Suprapubic skin (tissue), 4 donors: ENCODE results near the gene DHCR7.

Experiments used
- EP300 ChIP-seq: sonication (generic); formaldehyde crosslinking; IDR thresholded peaks from one replicate; pipeline ENCODE4 v1.6.1; 2017; ENCODE audit warnings: antibody characterized with exemption
- POLR2A ChIP-seq, 2 donors: fragments of 450-650 bp; IDR thresholded peaks; one replicate each; pipeline ENCODE4 v1.6.1; 2017; ENCODE audit warnings: antibody characterized with exemption in 2 of 2, mild to moderate bottlenecking in 2 of 2, moderate library complexity in 2 of 2
- POLR2AphosphoS5 ChIP-seq, 3 donors: sonication (generic); formaldehyde crosslinking; IDR thresholded peaks; one replicate each; pipeline ENCODE4 v1.6.1; 2017; ENCODE audit warnings: antibody characterized with exemption in 3 of 3
- TF ChIP-seq, protein P1 (sequence below), 2 donors: fragments of 200-600 bp in 1 of 2; fragments of 450-650 bp in 1 of 2; sonication (generic) in 1 of 2; IDR thresholded peaks; one replicate each; pipeline ENCODE4 v1.5.1; 2016 to 2019; ENCODE audit warnings: antibody characterized with exemption in 2 of 2, mild to moderate bottlenecking in 1 of 2, moderate library complexity in 1 of 2

DNA sequence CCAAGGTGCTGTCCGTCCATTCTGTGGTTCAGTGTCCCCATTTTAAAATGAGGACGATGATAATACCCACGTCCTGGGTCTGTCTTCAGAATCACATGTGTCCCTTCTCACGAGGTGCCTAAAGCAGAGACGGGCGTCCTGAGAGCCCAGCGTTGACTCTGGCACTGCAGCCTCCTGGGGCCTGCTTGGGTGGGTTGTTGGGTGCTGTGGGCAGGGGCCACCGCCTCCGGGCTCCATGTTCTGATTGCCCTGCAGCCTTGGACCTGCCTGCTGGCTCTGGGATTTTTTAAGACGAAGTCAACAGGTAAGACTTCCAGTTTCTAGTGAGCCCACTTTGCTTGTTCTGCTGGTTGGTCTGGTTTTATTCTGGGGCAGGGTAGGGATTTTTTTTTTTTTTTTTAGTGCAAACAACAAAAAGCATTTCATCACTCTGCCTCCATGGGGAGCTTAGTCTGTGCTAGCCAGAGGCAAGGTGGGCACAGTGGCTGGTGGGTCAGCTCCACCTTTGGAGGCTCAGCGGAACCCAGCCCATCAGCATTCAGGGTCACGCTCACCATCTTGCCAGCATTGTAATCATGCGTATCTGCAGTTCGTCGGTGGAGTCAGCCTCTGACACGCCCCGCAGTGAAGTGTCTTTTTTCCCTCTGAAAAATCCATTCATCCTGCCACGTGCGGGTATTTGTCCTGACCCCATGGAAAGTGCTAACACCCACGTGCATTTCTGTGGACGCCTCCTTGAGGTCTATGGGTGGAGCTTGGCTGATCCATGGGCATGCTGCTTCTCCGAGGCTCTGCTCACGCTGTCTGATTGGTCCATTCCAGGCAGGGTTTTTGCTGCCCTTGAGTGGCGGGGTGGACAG is 33.1 kb upstream of the DHCR7 start:
- TF ChIP-seq, protein P1, sequence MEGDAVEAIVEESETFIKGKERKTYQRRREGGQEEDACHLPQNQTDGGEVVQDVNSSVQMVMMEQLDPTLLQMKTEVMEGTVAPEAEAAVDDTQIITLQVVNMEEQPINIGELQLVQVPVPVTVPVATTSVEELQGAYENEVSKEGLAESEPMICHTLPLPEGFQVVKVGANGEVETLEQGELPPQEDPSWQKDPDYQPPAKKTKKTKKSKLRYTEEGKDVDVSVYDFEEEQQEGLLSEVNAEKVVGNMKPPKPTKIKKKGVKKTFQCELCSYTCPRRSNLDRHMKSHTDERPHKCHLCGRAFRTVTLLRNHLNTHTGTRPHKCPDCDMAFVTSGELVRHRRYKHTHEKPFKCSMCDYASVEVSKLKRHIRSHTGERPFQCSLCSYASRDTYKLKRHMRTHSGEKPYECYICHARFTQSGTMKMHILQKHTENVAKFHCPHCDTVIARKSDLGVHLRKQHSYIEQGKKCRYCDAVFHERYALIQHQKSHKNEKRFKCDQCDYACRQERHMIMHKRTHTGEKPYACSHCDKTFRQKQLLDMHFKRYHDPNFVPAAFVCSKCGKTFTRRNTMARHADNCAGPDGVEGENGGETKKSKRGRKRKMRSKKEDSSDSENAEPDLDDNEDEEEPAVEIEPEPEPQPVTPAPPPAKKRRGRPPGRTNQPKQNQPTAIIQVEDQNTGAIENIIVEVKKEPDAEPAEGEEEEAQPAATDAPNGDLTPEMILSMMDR (IDR thresholded peaks at IDR 0.05), result no peak
- TF ChIP-seq EP300 (no peak), POLR2A (IDR thresholded peaks at IDR 0.05) (no peak), POLR2AphosphoS5 (IDR thresholded peaks at IDR 0.05) (no peak)
